K562 (cell line): ENCODE results near the gene BMP6. TPM values are rescaled to one million over a fixed set of nuclear protein-coding genes. Genes with fewer than 3 reads are reported as not detected.

Experiments used
- ATAC-seq: fragments of 200-7000 bp; cut with Tn5 transposase; 3 replicates; pipeline ENCODE4 v1.9.1; 2020; ENCODE audit warnings: moderate library complexity
- BruUV-seq: library from RNA; stranded (reverse); fragments of 400-500 nt; replicated peaks from 2 replicates; lab custom pipeline; 2021; lab: Mats Ljungman, UMichigan
- CTCF ChIA-PET: fragments of 300-600 bp; formaldehyde crosslinking; extraction: SDS; loops from one replicate; lab custom pipeline; 2021; ENCODE audit warnings: low intra/inter-chr PET ratio; lab: Yijun Ruan, JAX
- POLR2A ChIA-PET: fragments of 300-600, 350-650 bp; sonication (Branson Sonifier 250); formaldehyde crosslinking; extraction: SDS; loops from one replicate; lab custom pipeline; 2021; ENCODE audit warnings: antibody characterized with exemption, inconsistent platforms; lab: Yijun Ruan, JAX
- DNase-seq, 4 experiments: peaks; one replicate each; pipeline versions ENCODE4 v3.0.0 to v3.0.0-alpha.2; 2011 to 2018; ENCODE audit warnings: low spot score in 3 of 4, mixed read lengths in 3 of 4; ENCODE audit errors: extremely low read depth in 1 of 4
- FAIRE-seq: peaks from 2 replicates; lab custom pipeline; 2011; peaks lifted over from hg19 to GRCh38; lab: Jason Lieb, UNC
- H2AFZ ChIP-seq: 2 replicates; pipeline ENCODE4 v1.6.0; 2011; ENCODE audit warnings: low read depth, low read length, control low read depth, inconsistent platforms
- H3K27ac ChIP-seq: fragments of 200-600 bp; 3 replicates; pipeline ENCODE4 v1.8.0; 2011; ENCODE audit warnings: low read depth, mild to moderate bottlenecking, control low read depth, inconsistent platforms, low read length, moderate library complexity, mixed read lengths; ENCODE audit errors: extremely low read depth
- H3K27me3 ChIP-seq, 2 experiments: fragments of 300-600 bp in 1 of 2; 2 replicates in 1 of 2; 3 replicates in 1 of 2; pipeline versions ENCODE4 v1.6.0 to v1.8.0; 2011; ENCODE audit warnings: inconsistent platforms in 2 of 2, low read length in 2 of 2, mild to moderate bottlenecking in 1 of 2, mixed read lengths in 1 of 2, moderate library complexity in 1 of 2; ENCODE audit not compliant: control insufficient read depth in 2 of 2, insufficient read depth in 2 of 2
- H3K36me3 ChIP-seq: fragments of 300-600 bp; 3 replicates; pipeline ENCODE4 v1.8.0; 2011; ENCODE audit warnings: mild to moderate bottlenecking, low read length, inconsistent platforms; ENCODE audit not compliant: control insufficient read depth, insufficient read depth
- H3K4me1 ChIP-seq, 2 experiments: fragments of 200-600 bp in 1 of 2; replicated peaks in 1 of 2; 2 replicates in 1 of 2; 3 replicates in 1 of 2; pipeline versions ENCODE4 v1.5.1 to v1.8.0; 2011; ENCODE audit warnings: inconsistent platforms in 2 of 2, low read length in 2 of 2, mild to moderate bottlenecking in 1 of 2, mixed read lengths in 1 of 2, moderate library complexity in 1 of 2; ENCODE audit not compliant: control insufficient read depth in 2 of 2, insufficient read depth in 2 of 2
- H3K4me2 ChIP-seq: 2 replicates; pipeline ENCODE4 v1.6.1; 2011; ENCODE audit warnings: low read length, control low read depth, inconsistent platforms, mixed read lengths; ENCODE audit not compliant: insufficient read depth
- H3K4me3 ChIP-seq: fragments of 200-600 bp; sonication (generic), shearing (Covaris generic); 2 replicates; pipeline ENCODE4 v1.5.1; 2016; ENCODE audit warnings: control low read depth, inconsistent platforms
- H3K79me2 ChIP-seq: fragments of 200-600 bp; 3 replicates; pipeline ENCODE4 v1.8.0; 2011; ENCODE audit warnings: low read length, inconsistent platforms; ENCODE audit not compliant: control insufficient read depth, insufficient read depth
- H3K9ac ChIP-seq, 2 experiments: 2 replicates each; pipeline versions ENCODE4 v1.6.0 to v1.6.1; 2011; ENCODE audit warnings: low read depth in 2 of 2, low read length in 2 of 2, control low read depth in 1 of 2, inconsistent platforms in 1 of 2, mild to moderate bottlenecking in 1 of 2, mixed read lengths in 1 of 2; ENCODE audit not compliant: insufficient read depth in 1 of 2
- H3K9me1 ChIP-seq: one replicate; pipeline ENCODE4 v1.6.0; 2011; ENCODE audit warnings: inconsistent platforms, mild to moderate bottlenecking, low read length, moderate library complexity; ENCODE audit not compliant: control insufficient read depth, insufficient read depth
- H3K9me3 ChIP-seq: replicated peaks from 2 replicates; pipeline ENCODE4 v1.5.1; 2011; ENCODE audit warnings: low read depth, low read length, inconsistent platforms; ENCODE audit not compliant: control insufficient read depth, insufficient read depth
- H4K20me1 ChIP-seq: replicated peaks from 2 replicates; pipeline ENCODE4 v1.6.1; 2011; ENCODE audit warnings: low read length, inconsistent platforms, mixed read lengths; ENCODE audit not compliant: control insufficient read depth, insufficient read depth
- CBX8 ChIP-seq: fragments of 200-600 bp; sonication (generic); IDR thresholded peaks from 2 replicates; pipeline ENCODE4 v1.6.1; 2012; ENCODE audit warnings: borderline replicate concordance, mixed run types, low read depth, mild to moderate bottlenecking, moderate library complexity, mixed read lengths, low read length, control low read depth, inconsistent platforms; ENCODE audit not compliant: poor library complexity, severe bottlenecking; ENCODE audit errors: extremely low read depth
- CEBPB ChIP-seq: fragments of 450-650 bp; IDR thresholded peaks from 2 replicates; pipeline ENCODE4 v1.6.1; 2016; ENCODE audit warnings: missing genetic modification characterization, missing compliant biosample characterization
- NR2C2 ChIP-seq, 2 experiments: fragments of 200-800 bp in 1 of 2; sonication (Bioruptor generic) in 1 of 2; sonication (generic) in 1 of 2; formaldehyde crosslinking in 1 of 2; IDR thresholded peaks; 2 replicates each; pipeline versions ENCODE4 v1.6.1 to v1.8.0; 2016 to 2022; ENCODE audit warnings: mild to moderate bottlenecking in 1 of 2, missing compliant biosample characterization in 1 of 2, missing genetic modification characterization in 1 of 2, missing genetic modification reagents in 1 of 2
- PHF20 ChIP-seq: fragments of 450-650 bp; IDR thresholded peaks from 2 replicates; pipeline ENCODE4 v1.6.1; 2018; ENCODE audit not compliant: partially characterized antibody
- RAD51 ChIP-seq: fragments of 450-650 bp; IDR thresholded peaks from 2 replicates; pipeline ENCODE4 v1.7.1; 2016; ENCODE audit warnings: low read depth, mild to moderate bottlenecking, borderline replicate concordance
- TEAD1 ChIP-seq, 2 experiments: fragments of 450-650 bp in 1 of 2; sonication (generic) in 1 of 2; formaldehyde crosslinking; IDR thresholded peaks; 2 replicates each; pipeline versions ENCODE4 v1.4.0 to v1.8.0; 2020 to 2022; ENCODE audit warnings: mild to moderate bottlenecking in 2 of 2, missing genetic modification reagents in 1 of 2
- ZNF134 ChIP-seq: fragments of 250-450 bp; sonication (Bioruptor Pico); conservative IDR thresholded peaks from 2 replicates; pipeline ENCODE4 v1.4.0; 2020
- ZNF217 ChIP-seq: sonication (generic); formaldehyde crosslinking; IDR thresholded peaks from 2 replicates; pipeline ENCODE4 v1.8.0; 2022; ENCODE audit warnings: mild to moderate bottlenecking, missing genetic modification reagents
- ZNF512 ChIP-seq: IDR thresholded peaks from 2 replicates; pipeline ENCODE4 v1.6.1; 2016; ENCODE audit warnings: missing genetic modification characterization, missing compliant biosample characterization
- ZNF57 ChIP-seq: fragments of 450-650 bp; formaldehyde crosslinking; IDR thresholded peaks from 2 replicates; pipeline ENCODE4 v1.4.0; 2020; ENCODE audit warnings: mild to moderate bottlenecking, moderate library complexity
- ZNF695 ChIP-seq: fragments of 450-650 bp; formaldehyde crosslinking; IDR thresholded peaks from 2 replicates; pipeline ENCODE4 v1.4.0; 2020; ENCODE audit warnings: mild to moderate bottlenecking, moderate library complexity
- WGBS: fragments of 100-300 bp; shearing (Covaris generic); methylation state at CpG from one replicate; pipeline ENCODE4 v1.1.6; 2016; ENCODE audit warnings: low coverage, mixed read lengths; ENCODE audit not compliant: insufficient coverage; ENCODE audit errors: missing lambda C conversion rate; 5-methylcytosine and 5-hydroxymethylcytosine counted together
- in situ Hi-C: fragments of 300-500 bp; cut with MboI; formaldehyde crosslinking; loops from 4 replicates; pipeline ENCODE4 v1.15.0; 2018; ENCODE audit warnings: inconsistent platforms, mixed read lengths
- intact Hi-C: fragments of 100-400 bp; cut with micrococcal nuclease; formaldehyde crosslinking; loops from 2 replicates; pipeline ENCODE4 v1.14.2; 2022
- polyA plus RNA-seq, 8 experiments: library from polyadenylated mRNA; depleted of rRNA in 4 of 8; stranded (reverse) in 5 of 8; unstranded in 3 of 8; fragments of >200 nt; fragmentation: Nextera tagmentation in 2 of 8; fragmentation: Illumina TruSeq in 1 of 8; extraction: Ambion mirVana in 2 of 8; extraction: Trizol in 1 of 8; gene quantifications; 2 replicates each; pipeline versions ENCODE4 v1.2.1 to v1.2.3, GENCODE V29; 2011 to 2014; ENCODE audit warnings: inconsistent platforms in 1 of 8, missing spikeins in 1 of 8
- total RNA-seq, 7 experiments: library from RNA; depleted of rRNA in 6 of 7; stranded (reverse); fragments of >200 nt in 6 of 7; fragmentation: Illumina TruSeq in 2 of 7; extraction: Trizol in 2 of 7; gene quantifications; 2 replicates each; pipeline versions ENCODE4 v1.2.1 to v1.2.3, GENCODE V29; 2011 to 2021; ENCODE audit warnings: low replicate concordance in 1 of 7
- TF ChIP-seq, protein P1 (sequence below): fragments of 250-450 bp; sonication (Bioruptor Pico); IDR thresholded peaks from 2 replicates; pipeline ENCODE4 v1.9.0; 2021; ENCODE audit warnings: mild to moderate bottlenecking, inconsistent platforms

Gene BMP6
- total and polyA plus RNA-seq, 9 of the 15 experiments (the other 6 are each of a cell fraction or from before 2014, with no cell fraction given), result 0.01 to 0.13 (median 0.06) TPM; not detected in 3

- ChIA-PET POLR2A (interaction anchor here (1.0 kb wide), 1 partner anchor 71 kb away, joined by 7 read pairs; no protein-coding TSS in a partner anchor), CTCF (no interaction called here)
- BruUV-seq, result no TSS peak
- ATAC-seq (no peak), DNase-seq (no peak), FAIRE-seq (no peak)
- intact Hi-C loops, result no loop called here
- Histone ChIP-seq H3K9ac (no peak overlapping the region), H2AFZ (no peak overlapping the region), H3K9me3 (no peaks in the 10 kb centered on the region), H3K4me1 (no peaks in the 10 kb centered on the region), H3K4me3 (no peak overlapping the region), H3K36me3 (no peaks in the 10 kb centered on the region), H4K20me1 (no peaks in the 10 kb centered on the region), H3K27me3 (peaks cover 30 to 31% of the 10 kb centered on the region in 2 experiments), H3K79me2 (no peaks in the 10 kb centered on the region), H3K4me2 (no peak overlapping the region), H3K27ac (no peak overlapping the region), H3K9me1 (no peaks in the 10 kb centered on the region)
- TF ChIP-seq ZNF217 (CRISPR knock-in tag) (no peak), CBX8 (peak; percentile 44), RAD51 (no peak)
- in situ Hi-C loops, result no loop called here
- 4% methylated on average over 7 of the region's 7 CpGs for WGBS
Observed at GRCh38 chr6:7809346-7809745, 83.4 kb downstream of the BMP6 start.

DNA sequence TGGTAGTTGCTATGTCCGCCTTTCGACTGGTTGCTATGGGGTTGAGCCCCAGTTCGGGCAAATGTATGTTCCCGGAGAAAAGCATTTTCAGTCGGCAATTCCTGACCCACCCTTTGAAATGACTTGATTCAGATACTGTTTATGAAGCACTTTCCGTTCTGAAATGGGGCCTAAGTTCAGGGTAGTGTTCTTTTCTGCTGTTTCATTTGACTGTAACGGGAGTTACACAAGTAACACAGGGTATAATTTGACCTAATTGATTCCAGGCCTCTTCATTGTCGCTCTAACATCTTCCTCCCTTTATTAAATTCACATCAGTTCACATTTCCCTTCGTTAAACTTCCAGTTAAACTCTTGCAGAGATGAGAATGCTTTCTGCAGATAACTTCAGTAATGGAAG lies 85.5 kb downstream of the BMP6 start:
- in situ Hi-C loops (no loop called here), intact Hi-C loops (loop anchor here (5.0 kb wide), 1 partner anchor 89 kb away; no protein-coding TSS in a partner anchor)
- Histone ChIP-seq H3K9ac (no peak overlapping the region), H3K4me1 (no peaks in the 10 kb centered on the region), H3K4me2 (no peak overlapping the region), H2AFZ (no peak overlapping the region), H3K27me3 (peaks cover 16 to 24% of the 10 kb centered on the region in 2 experiments), H3K9me1 (no peaks in the 10 kb centered on the region), H3K27ac (no peak overlapping the region), H3K36me3 (no peaks in the 10 kb centered on the region), H3K4me3 (no peak overlapping the region), H3K79me2 (no peaks in the 10 kb centered on the region), H3K9me3 (no peaks in the 10 kb centered on the region), H4K20me1 (no peaks in the 10 kb centered on the region)
- WGBS, result 3% methylated on average over 9 of the region's 9 CpGs
- BruUV-seq, result no TSS peak
- FAIRE-seq (peak; percentile 23), DNase-seq (no peak), ATAC-seq (no peak)
- POLR2A ChIA-PET, result no interaction called here
- CTCF ChIA-PET, result no interaction called here
- no peak for TF ChIP-seq ZNF695 (CRISPR knock-in tag)
- no peak for TF ChIP-seq CEBPB
- no peak for TF ChIP-seq ZNF134 (CRISPR knock-in tag)
- TF ChIP-seq NR2C2 (CRISPR knock-in tag; IDR thresholded peaks at IDR 0.05), result no peak
- TF ChIP-seq NR2C2 (tag; IDR thresholded peaks at IDR 0.05), result no peak
- no peak for TF ChIP-seq TEAD1 (CRISPR knock-in tag; IDR thresholded peaks at IDR 0.05)
- TF ChIP-seq ZNF512, result no peak
- TF ChIP-seq ZNF57, result no peak
- no peak for TF ChIP-seq PHF20
- TF ChIP-seq, protein P1, sequence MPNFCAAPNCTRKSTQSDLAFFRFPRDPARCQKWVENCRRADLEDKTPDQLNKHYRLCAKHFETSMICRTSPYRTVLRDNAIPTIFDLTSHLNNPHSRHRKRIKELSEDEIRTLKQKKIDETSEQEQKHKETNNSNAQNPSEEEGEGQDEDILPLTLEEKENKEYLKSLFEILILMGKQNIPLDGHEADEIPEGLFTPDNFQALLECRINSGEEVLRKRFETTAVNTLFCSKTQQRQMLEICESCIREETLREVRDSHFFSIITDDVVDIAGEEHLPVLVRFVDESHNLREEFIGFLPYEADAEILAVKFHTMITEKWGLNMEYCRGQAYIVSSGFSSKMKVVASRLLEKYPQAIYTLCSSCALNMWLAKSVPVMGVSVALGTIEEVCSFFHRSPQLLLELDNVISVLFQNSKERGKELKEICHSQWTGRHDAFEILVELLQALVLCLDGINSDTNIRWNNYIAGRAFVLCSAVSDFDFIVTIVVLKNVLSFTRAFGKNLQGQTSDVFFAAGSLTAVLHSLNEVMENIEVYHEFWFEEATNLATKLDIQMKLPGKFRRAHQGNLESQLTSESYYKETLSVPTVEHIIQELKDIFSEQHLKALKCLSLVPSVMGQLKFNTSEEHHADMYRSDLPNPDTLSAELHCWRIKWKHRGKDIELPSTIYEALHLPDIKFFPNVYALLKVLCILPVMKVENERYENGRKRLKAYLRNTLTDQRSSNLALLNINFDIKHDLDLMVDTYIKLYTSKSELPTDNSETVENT (CRISPR knock-in tag), result no peak
